HG02763 (cell line): ENCODE measurements around the gene UBE2U.
"Not testable (repeated sequence)": the region's sequence is repeated elsewhere in the genome, so short reads cannot be mapped to it uniquely, and the experiment has no call there.

Experiments
- ATAC-seq: cut with Tn5 transposase; IDR thresholded peaks from one replicate; pipeline ENCODE4 v1.9.1; 2021; ENCODE audit warnings: mild to moderate bottlenecking, moderate library complexity; ENCODE audit not compliant: unreplicated experiment

Gene UBE2U

GRCh38 chr1:64236541-64236954 lies 33.1 kb downstream of the UBE2U start:
- no peak for ATAC-seq

GRCh38 chr1:64239519-64239918 lies 36.1 kb downstream of the UBE2U start:
- ATAC-seq: not testable (repeated sequence)

GRCh38 chr1:64240206-64240605 lies 36.8 kb downstream of the UBE2U start:
- no peak for ATAC-seq

GRCh38 chr1:64241069-64241468 lies 37.6 kb downstream of the UBE2U start:
- no peak for ATAC-seq

- no peak for ATAC-seq
Measured at GRCh38 chr1:64242895-64243756, 39.7 kb downstream of the UBE2U start.

GRCh38 chr1:64243757-64244080 lies 40.3 kb downstream of the UBE2U start:
- no peak for ATAC-seq

GRCh38 chr1:64245495-64245894 lies 42.1 kb downstream of the UBE2U start:
- ATAC-seq: no peak

GRCh38 chr1:64246294-64246917 lies 43.0 kb downstream of the UBE2U start:
- ATAC-seq: no peak

- ATAC-seq: no peak
Measured at GRCh38 chr1:64248065-64248464, 44.6 kb downstream of the UBE2U start.

- ATAC-seq: not testable (repeated sequence)
Measured at GRCh38 chr1:64250472-64250871, 47.0 kb downstream of the UBE2U start.

GRCh38 chr1:64251971-64252370 lies 48.5 kb downstream of the UBE2U start:
- no peak for ATAC-seq

- not testable (repeated sequence) for ATAC-seq
Measured at GRCh38 chr1:64257233-64257632, 53.8 kb downstream of the UBE2U start.

- ATAC-seq: not testable (repeated sequence)
Measured at GRCh38 chr1:64258444-64258843, 55.0 kb downstream of the UBE2U start.

GRCh38 chr1:64263335-64263734 lies 59.9 kb downstream of the UBE2U start:
- ATAC-seq: no peak

- ATAC-seq: no peak
Measured at GRCh38 chr1:64263856-64264255, 60.4 kb downstream of the UBE2U start.

GRCh38 chr1:64265141-64265540 lies 61.7 kb downstream of the UBE2U start:
- ATAC-seq: no peak

GRCh38 chr1:64266991-64267390 lies 63.6 kb downstream of the UBE2U start:
- ATAC-seq: no peak

- no peak for ATAC-seq
Measured at GRCh38 chr1:64268653-64269557, 65.5 kb downstream of the UBE2U start.

GRCh38 chr1:64269558-64269884 lies 66.1 kb downstream of the UBE2U start:
- ATAC-seq: no peak

GRCh38 chr1:64280001-64280400 lies 76.6 kb downstream of the UBE2U start:
- ATAC-seq: no peak

- no peak for ATAC-seq
Measured at GRCh38 chr1:64282351-64282750, 78.9 kb downstream of the UBE2U start.

- ATAC-seq: no peak
Measured at GRCh38 chr1:64287071-64287470, 83.6 kb downstream of the UBE2U start.
